ENCODE data around the gene LRIT1.

LRIT1 gene

DNA sequence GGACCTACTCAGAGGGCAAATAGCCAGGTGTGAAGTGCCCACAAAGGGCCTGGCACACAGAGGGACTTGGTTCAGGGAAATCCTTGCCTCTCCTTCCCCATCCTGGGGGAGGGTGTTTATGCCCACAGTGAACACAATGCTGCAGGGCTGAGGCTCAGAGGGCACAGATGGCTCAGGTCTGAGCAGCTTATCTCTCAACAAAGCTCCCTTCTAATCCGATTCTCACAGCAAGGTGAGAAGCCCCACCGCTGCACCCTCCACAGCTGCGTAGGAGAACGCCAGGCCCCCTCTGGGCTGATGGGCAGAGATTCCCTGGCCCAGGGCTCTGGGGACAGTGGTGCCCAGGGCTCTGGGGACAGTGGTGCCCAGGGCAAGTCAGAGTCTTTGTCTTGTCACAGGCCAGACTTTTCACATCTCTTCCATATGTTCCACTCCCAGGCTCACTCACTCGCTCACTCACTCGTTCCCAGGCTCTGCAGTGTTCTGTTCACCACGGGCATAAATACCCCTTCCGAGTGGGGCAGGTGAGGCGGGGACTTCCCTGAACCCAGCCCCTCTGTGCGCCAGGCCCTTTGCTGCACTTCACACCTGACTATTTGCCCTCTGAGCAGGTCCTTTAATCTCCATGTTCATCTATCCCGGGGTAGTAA, 55.7 kb downstream of the LRIT1 start:
- no peak for ATAC-seq
- TF ChIP-seq ESRRG (CRISPR knock-in tag; IDR thresholded peaks at IDR 0.05) (no peak), ZNF565 (CRISPR knock-in tag; conservative IDR thresholded peaks at IDR 0.05; ENCODE audit: low read depth) (no peak), CREB5 (CRISPR knock-in tag; IDR thresholded peaks at IDR 0.05; ENCODE audit: low read depth) (no peak), ZNF8 (CRISPR knock-in tag; IDR thresholded peaks at IDR 0.05) (no peak), PPARA (CRISPR knock-in tag; IDR thresholded peaks at IDR 0.05; ENCODE audit: borderline replicate concordance) (no peak), RARB (CRISPR knock-in tag; IDR thresholded peaks at IDR 0.05) (no peak), ZC3H10 (CRISPR knock-in tag; IDR thresholded peaks at IDR 0.05) (no peak), GLIS3 (CRISPR knock-in tag; IDR thresholded peaks at IDR 0.05) (no peak), CSDC2 (CRISPR knock-in tag; IDR thresholded peaks at IDR 0.05) (no peak), BACH2 (CRISPR knock-in tag; IDR thresholded peaks at IDR 0.05; ENCODE audit: borderline replicate concordance) (no peak)

GRCh38 chr10:84184517-84184916, 56.8 kb downstream of the LRIT1 start:
- no peak for TF ChIP-seq ZFP30 (CRISPR knock-in tag; IDR thresholded peaks at IDR 0.05)
- no peak for TF ChIP-seq TCF4 (CRISPR knock-in tag; IDR thresholded peaks at IDR 0.05; ENCODE audit: borderline replicate concordance)
- ATAC-seq, result no peak

- no peak for ATAC-seq
- no peak for TF ChIP-seq CSDC2 (CRISPR knock-in tag; IDR thresholded peaks at IDR 0.05)
- no peak for TF ChIP-seq OSR1 (CRISPR knock-in tag; IDR thresholded peaks at IDR 0.05)
- no peak for TF ChIP-seq ZFP30 (CRISPR knock-in tag; IDR thresholded peaks at IDR 0.05)
These were observed 59.7 kb downstream of the LRIT1 start for GRCh38 chr10:84181631-84182030.
